Superior temporal gyrus (tissue), 1 donor: Measurements from ENCODE around the gene PGM5.

Source experiments
- DNase-seq: peaks from one replicate; pipeline ENCODE4 v3.0.0-alpha.2; 2016; ENCODE audit errors: extremely low spot score

The PGM5 gene

GRCh38 chr9:68537616-68537880 lies 181.1 kb downstream of the PGM5 start:
- DNase-seq, result peak; percentile 43

- DNase-seq, result peak; percentile 36
Measured at GRCh38 chr9:68538200-68538599, 181.8 kb downstream of the PGM5 start.

- DNase-seq, result no peak
Measured at GRCh38 chr9:68540712-68541535, 184.5 kb downstream of the PGM5 start, which contains the start of gene TMEM252. Gene TMEM252 (minus strand): TSS chr9:68540883. CDS start chr9:68540814, 69 bp downstream.

GRCh38 chr9:68541568-68541967 lies 185.2 kb downstream of the PGM5 start:
- no peak for DNase-seq

- DNase-seq, result no peak
Measured at GRCh38 chr9:68545033-68545705, 188.8 kb downstream of the PGM5 start.

- DNase-seq, result peak; percentile 18
Measured at GRCh38 chr9:68546596-68547390, 190.4 kb downstream of the PGM5 start.

- DNase-seq, result no peak
Measured at GRCh38 chr9:68547417-68547816, 191.0 kb downstream of the PGM5 start.

GRCh38 chr9:68548241-68548640 lies 191.8 kb downstream of the PGM5 start:
- no peak for DNase-seq

- no peak for DNase-seq
Measured at GRCh38 chr9:68551191-68551590, 194.8 kb downstream of the PGM5 start.

GRCh38 chr9:68552700-68553476 lies 196.5 kb downstream of the PGM5 start:
- no peak for DNase-seq

GRCh38 chr9:68555437-68556150 lies 199.2 kb downstream of the PGM5 start:
- no peak for DNase-seq

- no peak for DNase-seq
Measured at GRCh38 chr9:68558545-68558944, 202.1 kb downstream of the PGM5 start.

GRCh38 chr9:68560071-68560844 lies 203.8 kb downstream of the PGM5 start:
- no peak for DNase-seq

GRCh38 chr9:68562461-68562860 lies 206.1 kb downstream of the PGM5 start:
- no peak for DNase-seq

GRCh38 chr9:68567565-68567964 lies 211.2 kb downstream of the PGM5 start:
- DNase-seq, result no peak

- DNase-seq, result no peak
Measured at GRCh38 chr9:68574150-68574549, 217.7 kb downstream of the PGM5 start.

- no peak for DNase-seq
Measured at GRCh38 chr9:68575817-68576216, 219.4 kb downstream of the PGM5 start.

GRCh38 chr9:68577774-68578591 lies 221.6 kb downstream of the PGM5 start:
- no peak for DNase-seq
